Fibroblast of skin of abdomen (primary cell): ENCODE data around the gene ZNF516.

Source experiments
- DNase-seq: peaks from one replicate; pipeline ENCODE4 v3.0.0-alpha.2; 2013

The ZNF516 gene

DNA sequence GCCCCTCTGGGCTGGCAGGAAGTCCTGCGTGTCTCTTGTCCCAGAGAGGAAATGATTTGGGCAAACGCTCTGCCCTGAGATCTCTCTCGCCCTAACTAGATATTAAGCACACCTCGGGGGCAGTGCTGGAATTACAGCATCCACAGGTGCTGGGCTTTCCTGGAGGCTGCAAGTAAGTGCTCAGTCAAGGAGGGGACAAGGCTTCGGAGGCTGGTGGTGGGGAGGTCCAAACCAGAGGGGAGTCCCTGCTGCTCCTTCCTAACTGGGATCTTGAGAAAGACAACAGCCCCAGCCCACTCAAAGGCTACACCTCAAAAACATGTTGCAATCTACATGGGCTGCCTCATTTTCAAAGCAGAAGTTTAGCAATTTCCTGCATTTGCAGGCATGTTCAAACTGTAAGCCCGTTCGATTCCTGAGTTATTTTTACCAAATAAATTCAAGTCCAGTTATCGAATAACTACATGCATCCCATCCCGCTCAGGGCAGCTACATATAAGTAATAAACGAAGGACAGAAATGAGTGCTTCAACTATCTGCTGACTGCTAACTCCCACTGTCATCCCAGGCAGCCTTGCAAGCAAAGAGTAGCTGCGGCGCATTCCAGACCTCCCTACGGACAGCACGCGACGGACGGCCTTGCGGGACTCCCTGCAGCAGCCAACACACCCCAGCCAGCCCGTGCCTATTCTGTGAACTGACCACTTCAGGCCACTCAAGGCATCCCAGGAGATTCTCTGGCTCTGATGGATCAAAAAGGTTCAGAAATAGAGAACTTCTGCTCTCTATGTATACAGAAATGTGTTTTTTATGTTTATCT is 27.5 kb downstream of the ZNF516 start:
- DNase-seq: no peak

GRCh38 chr18:76466410-76466991 is 28.5 kb downstream of the ZNF516 start:
- DNase-seq: no peak

- DNase-seq: no peak
These were observed 29.2 kb downstream of the ZNF516 start for GRCh38 chr18:76465630-76466409.

DNA sequence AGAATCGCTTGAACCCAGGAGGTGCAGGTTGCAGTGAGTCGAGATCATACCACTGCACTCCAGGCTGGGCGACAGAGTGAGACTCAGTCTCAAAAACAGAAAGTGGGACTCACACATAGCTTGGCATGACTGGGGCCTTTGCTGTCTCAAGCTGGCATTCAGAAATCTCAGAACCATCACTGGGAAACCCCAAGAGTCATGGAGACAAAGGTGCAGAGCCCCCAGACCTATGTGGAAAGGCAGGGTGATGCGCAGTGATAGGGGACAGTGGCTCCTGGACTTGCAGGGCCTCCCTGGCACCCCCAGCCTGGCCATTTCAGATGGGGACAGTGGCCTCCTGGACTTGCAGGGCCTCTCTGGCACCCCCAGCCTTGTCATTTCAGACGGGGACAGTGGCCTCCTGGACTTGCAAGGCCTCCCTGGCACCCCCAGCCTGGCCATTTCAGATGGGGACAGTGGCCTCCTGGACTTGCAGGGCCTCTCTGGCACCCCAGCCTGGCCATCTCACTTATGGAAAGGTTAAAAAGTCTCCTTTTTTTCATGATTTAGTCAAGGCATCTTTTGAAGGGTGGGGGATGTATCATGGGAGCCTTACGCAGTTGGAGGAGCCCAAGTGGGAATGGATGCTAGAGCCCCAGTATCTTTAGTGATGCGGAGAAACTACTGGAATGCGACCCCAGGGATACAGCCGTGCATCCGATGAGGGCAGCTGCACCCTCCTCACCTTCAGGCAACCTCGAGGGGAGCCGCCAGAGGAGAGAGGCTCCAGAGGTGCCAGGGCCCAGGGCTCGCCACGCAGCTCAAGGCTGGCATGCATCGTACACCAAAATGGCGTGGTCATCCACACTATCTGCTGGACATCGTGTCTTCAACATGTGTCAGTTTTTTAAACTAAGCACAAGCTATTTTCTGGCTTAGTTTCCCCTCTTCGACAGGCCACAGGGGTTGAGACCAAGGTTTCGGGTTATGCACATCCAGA is 30.5 kb downstream of the ZNF516 start:
- DNase-seq: no peak

GRCh38 chr18:76463872-76464271 is 31.2 kb downstream of the ZNF516 start:
- DNase-seq: no peak

- no peak for DNase-seq
These were observed 31.7 kb downstream of the ZNF516 start for GRCh38 chr18:76463358-76463757.

DNA sequence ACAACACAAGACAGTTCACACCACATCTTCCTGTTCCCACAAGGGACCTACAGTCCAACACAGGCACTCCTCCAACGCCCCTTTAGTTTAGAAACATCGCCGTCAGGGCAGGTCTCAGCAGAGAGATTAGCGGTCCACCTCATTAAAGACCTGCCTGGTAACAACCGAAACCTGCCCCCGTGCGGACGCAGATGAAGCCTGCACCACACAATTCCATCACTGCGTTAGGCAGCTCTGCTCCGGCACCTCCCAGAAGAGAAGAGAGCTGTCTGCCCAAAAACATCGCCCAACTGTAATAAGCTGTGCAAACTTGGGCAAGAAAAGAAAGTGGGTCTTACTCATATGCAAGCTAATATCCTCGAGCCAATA is 32.7 kb downstream of the ZNF516 start:
- DNase-seq: no peak

- no peak for DNase-seq
These were observed 33.2 kb downstream of the ZNF516 start for GRCh38 chr18:76461692-76462325.

- DNase-seq: no peak
These were observed 33.9 kb downstream of the ZNF516 start for GRCh38 chr18:76461148-76461547.

GRCh38 chr18:76460482-76460881 is 34.6 kb downstream of the ZNF516 start:
- no peak for DNase-seq

DNA sequence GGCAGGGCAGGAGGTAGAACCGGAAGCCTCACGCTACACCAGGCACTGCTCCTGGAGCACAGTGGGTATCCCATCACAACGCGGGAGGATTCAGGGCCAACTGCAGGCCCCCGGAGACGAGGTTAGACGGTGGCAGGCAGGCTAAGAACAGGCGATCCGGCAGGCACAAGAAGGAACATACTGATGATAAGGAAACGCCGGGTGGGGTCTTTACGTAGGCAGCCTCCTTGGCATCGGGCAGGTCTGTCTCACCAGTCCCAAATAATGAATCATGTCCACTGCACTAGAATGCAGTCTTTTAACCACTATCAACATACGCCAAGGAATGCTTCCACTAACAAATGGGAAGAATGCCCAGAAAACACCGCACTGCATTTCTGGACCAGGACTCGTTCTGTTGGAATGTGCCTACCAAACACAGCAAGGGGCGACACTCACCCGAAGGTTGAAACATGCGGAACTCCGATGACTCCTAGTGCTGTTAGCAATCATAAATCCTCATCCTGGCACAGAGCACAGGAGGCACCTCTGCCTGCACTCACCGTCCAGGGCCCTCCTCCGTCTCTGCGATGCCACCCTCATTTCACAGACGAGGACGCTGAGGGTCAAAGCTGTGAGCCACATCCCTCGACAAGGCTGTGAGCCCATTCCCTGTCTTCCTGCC is 35.2 kb downstream of the ZNF516 start:
- peak; percentile 100 for DNase-seq

- DNase-seq: no peak
These were observed 35.7 kb downstream of the ZNF516 start for GRCh38 chr18:76459312-76459686.

DNA sequence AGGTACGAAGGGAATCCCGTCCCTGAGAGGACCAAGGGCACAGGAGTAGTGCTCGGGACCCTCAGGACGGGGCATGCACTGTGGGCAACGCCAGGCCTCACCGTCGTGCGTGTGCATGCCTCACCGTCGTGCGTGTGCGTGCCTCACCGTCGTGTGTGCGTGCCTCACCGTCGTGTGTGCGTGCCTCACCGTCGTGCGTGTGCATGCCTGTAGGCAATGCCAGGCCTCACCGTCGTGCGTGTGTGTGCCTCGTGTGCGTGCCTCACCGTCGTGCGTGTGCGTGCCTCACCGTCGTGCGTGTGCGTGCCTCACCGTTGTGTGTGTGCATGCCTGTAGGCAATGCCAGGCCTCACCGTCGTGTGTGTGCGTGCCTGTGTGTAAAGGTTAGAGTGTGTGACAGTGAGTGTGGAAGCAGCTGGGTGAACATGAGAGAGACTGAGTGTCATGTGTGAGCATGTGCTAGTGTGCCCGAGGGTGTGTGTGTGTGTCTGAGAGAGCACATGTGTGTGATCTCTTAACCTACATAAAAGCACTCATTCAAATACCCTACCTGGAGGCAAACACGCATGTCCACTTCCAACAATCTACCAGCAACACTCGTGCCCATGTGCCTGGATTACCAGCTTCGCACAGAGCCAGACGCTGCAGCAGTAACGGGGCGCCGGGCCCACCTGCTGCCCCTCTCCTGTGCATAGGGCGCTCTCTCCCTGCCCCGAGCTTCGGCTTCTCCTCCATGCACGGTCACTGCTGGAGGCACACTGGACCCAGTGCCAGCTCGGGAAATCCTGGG is 36.3 kb downstream of the ZNF516 start:
- no peak for DNase-seq

DNA sequence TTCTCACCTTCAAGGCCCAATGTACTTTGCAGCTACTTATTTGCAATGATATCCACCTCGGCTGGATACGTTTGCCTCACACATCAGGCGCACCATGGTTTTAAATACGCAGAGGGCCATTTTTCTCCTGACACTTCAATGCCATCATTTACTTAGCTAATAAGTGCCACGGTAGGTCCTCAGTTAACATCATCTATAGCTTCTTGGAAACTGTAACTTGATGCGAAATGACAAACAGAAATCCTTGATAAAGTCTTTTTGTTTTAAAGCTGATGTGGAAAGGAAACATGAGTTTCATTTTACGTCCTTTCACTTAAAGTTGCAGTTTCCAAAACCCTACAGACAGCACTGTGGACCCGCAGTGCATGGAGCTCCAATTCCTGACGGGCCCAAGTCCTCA is 37.1 kb downstream of the ZNF516 start:
- DNase-seq: no peak

DNA sequence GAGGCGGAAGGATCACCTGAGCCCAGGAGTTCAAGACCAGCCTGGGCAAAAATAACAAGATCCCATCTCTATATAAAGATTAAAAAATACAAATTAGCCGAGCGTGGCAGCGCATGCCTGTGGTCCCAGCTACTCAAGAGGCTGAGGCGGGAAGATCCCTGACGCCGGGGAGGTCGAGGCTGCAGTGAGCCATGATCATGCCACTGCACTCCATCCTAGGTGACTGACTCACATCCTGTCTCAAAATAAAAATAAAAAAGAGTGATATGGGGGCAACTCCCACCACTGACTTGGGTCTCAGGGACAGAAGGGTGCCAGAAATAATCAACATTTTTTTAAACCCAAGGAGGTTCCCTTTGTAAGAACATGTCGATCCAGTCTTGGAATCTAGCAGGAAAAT is 37.6 kb downstream of the ZNF516 start:
- DNase-seq: no peak

DNA sequence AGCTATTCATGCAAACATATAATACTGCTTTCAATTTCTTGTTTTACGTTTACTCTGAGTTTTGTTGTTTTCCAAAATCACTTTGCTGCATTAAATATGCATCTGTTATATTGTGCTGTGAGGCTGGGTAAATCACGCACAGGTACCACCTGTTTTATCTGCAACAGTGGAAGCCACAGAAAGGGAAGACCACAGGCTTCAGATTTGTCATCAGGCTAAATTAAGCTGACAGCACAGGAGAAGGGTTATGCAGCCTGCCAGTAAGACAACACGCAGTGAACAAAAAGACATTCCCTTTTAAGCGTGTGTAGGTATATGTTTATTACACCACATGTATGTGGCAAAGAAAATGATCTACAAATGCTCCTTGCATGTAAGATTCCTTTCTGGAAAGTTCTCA is 38.2 kb downstream of the ZNF516 start:
- DNase-seq: no peak

GRCh38 chr18:76456018-76456750 is 38.9 kb downstream of the ZNF516 start:
- DNase-seq: no peak

GRCh38 chr18:76455003-76455676 is 39.9 kb downstream of the ZNF516 start:
- DNase-seq: no peak

DNA sequence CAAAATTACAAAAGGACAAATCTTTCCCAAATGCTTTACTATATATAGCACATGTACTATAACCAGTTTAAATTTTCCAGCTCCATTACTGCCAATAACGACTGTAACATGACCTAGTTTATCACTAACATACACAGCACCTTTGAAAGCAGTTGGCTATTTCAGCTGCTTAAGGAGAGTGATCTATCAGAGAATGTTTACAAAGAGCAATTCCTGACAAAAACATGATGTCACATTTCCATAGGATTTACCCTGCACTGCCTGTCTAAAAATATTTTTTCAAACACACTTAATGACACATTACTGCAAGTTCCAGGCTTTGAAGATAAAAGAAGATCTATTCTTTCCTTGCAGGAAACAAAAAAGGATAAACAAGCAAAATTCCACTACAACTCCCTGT is 40.6 kb downstream of the ZNF516 start:
- DNase-seq: no peak
